Effector CD8-positive, alpha-beta T cell (primary cell): ENCODE results near the gene REG4.

Experiments
- DNase-seq: peaks from one replicate; lab custom pipeline; 2025; lab: John Stamatoyannopoulos, UW

Gene REG4

DNA sequence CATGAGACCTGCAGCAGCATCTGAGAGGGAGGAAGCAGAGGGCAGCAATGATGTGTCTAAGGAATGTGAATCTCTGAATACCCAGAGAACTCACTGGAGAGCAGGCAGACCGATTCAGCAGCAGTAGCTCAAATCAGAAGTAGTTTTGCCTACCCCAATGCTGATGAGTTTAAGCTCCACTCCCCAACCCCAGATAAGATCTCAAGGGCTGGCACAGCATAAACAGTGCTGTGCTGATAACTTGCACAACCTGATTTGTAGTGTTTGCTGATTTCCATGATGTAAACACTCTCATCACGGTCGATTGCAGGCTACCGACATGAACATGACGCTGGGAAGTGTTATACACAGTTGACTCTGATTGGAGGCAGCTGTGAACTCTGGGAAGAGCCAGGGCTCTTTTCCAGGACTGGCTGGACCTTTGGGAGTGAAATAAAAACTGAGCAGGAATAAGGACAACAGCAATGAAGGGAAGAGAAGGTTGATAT lies 31.3 kb downstream of the REG4 start:
- no peak for DNase-seq

DNA sequence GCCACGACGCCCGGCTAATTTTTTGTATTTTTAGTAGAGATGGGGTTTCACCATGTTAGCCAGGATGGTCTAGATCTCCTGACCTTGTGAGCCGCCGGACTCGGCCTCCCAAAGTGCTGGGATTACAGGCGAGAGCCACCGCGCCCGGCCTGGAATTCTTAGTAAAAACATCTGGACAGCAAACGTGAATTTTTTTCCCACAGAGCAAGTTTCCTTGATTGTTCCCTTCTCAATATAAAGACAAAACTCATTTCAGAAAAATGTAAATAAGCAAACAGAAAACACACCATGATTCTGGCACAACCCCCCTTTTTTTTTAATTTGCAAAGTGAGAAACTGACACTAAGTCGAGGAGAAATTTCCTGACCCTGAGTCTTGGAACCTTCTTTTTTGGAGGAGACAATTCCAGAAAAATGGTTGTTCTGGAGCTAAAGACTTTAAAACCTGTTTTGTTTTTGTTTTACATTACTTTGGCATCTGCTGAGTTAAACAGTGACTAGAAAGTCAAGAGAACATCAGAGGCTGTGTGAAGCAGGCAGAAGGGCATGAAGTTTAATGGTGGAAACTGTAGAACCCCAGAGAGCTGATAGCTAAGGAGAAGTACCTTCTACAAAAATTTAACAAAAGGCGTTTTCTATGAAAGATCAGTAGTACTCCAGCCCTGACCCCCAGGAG lies 32.2 kb downstream of the REG4 start:
- no peak for DNase-seq

DNA sequence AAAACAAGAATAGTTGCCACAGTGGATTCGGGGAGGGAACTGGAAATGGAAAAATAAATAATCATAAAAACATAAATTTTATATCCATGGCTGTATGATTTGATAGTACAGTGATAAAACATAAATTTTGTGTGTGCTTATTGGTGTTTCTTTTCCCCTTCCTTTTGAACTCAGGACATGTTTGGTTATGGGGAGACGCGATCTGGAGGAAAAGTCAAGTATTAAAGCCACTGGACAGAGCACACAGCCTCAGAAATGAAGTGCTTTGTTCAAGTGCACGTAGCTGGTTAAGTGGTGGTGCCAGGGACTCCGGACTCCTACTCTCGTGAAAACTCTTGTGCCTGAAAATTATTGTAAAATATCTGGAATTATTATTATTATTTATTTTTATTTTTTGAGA lies 32.9 kb downstream of the REG4 start:
- no peak for DNase-seq

DNA sequence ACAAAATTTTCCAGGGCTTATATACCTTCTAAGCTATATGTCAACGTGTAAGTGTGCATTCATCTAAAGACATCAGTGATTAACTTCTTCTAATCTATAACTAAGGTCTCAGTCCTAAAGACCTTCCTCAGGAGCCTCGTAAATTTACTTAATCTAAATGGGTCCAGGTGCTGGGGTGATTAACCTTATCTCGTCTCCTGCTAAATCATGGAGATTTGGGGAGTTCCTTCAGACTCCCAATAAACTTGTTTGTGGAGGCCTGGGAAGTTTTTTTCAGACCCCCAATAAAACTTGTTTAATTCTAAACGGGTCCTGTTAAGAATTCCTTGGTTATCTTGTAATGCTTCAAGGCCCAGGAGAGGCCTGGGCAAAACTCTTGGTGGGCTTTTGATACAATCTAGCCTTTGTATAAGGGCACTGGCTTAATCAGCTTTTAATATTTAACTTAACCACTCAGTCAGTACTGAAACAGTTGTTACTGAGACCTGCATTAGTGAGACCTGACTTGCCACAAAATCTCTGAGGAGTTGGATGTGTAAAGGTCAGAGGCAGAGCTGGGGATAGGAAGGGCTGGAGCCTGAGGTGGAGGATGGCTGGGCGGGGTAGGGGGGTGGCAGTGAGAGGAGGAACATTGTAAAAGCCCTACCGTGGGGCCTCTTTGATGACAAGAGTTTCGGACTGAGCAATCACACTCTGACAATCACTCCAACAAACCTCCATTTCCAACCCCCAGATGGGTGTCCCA lies 36.3 kb downstream of the REG4 start:
- DNase-seq: no peak

GRCh38 chr1:119773711-119774241 lies 37.5 kb downstream of the REG4 start:
- DNase-seq: no peak

DNA sequence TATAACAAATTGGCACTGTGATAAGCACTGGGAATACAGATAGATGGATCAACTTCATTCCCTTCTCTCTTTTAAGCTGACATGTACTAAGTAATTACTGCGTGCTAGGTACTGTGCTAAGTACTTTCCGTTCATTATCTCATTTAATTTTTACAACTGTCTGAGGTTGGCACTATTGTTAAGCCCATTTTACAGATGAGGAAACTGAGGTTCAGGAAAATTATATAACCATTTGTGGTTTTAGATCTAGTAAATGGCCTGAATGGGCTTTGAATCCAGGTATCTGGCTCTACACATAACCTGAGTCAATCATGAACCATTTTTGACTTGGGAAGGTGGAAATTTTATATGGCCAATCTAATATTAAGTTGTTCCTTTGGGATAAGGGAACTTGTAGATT lies 39.0 kb downstream of the REG4 start:
- DNase-seq: no peak

GRCh38 chr1:119771770-119772169 lies 39.5 kb downstream of the REG4 start:
- no peak for DNase-seq

GRCh38 chr1:119771016-119771415 lies 40.2 kb downstream of the REG4 start:
- no peak for DNase-seq

- DNase-seq: no peak
Measured at GRCh38 chr1:119768778-119769177, 42.5 kb downstream of the REG4 start, which contains the start of gene HMGCS2. Gene HMGCS2 (minus strand): TSS chr1:119768905. CDS start chr1:119768844, 61 bp downstream.

GRCh38 chr1:119767486-119767885 lies 43.8 kb downstream of the REG4 start:
- no peak for DNase-seq

DNA sequence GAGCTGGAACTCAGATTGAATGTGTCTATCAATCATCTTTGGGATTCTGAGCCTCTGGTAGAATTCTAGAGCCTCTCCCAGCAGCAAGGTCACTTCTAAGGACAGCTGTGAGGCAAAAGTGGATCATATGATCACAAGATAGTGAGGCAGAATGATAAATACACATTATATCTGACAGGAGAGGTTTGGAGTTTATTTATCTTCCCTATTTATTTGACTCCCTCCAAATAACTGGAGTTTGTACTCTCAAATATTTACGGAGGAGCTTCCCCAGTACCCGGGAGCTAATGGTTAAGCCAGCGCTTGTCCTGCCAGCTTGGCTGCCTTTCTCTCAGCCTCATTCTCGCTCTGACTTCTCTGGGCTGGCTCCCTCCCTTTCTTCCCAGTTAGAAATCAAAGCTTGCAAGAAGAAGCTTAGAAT lies 44.9 kb downstream of the REG4 start:
- no peak for DNase-seq

GRCh38 chr1:119764220-119764619 lies 47.0 kb downstream of the REG4 start:
- DNase-seq: no peak

GRCh38 chr1:119762953-119763352 lies 48.3 kb downstream of the REG4 start:
- no peak for DNase-seq

GRCh38 chr1:119762409-119762808 lies 48.9 kb downstream of the REG4 start:
- no peak for DNase-seq

GRCh38 chr1:119758584-119758983 lies 52.7 kb downstream of the REG4 start:
- DNase-seq: no peak

GRCh38 chr1:119752592-119752991 lies 58.7 kb downstream of the REG4 start:
- no peak for DNase-seq

- no peak for DNase-seq
Measured at GRCh38 chr1:119748040-119748439, 63.2 kb downstream of the REG4 start.

GRCh38 chr1:119747451-119747850 lies 63.8 kb downstream of the REG4 start:
- DNase-seq: no peak

- DNase-seq: no peak
Measured at GRCh38 chr1:119745034-119745433, 66.2 kb downstream of the REG4 start.

GRCh38 chr1:119744598-119744942 lies 66.7 kb downstream of the REG4 start:
- DNase-seq: no peak
